ENCODE data around the gene SLC6A13.

SLC6A13 gene

GRCh38 chr12:213527-213932, 49.1 kb downstream of the SLC6A13 start:
- no peak for DNase-seq

- no peak for DNase-seq
Observed at GRCh38 chr12:212715-213526, 49.7 kb downstream of the SLC6A13 start.

- no peak for DNase-seq
Observed at GRCh38 chr12:212415-212714, 50.3 kb downstream of the SLC6A13 start.

GRCh38 chr12:211639-212414, 50.8 kb downstream of the SLC6A13 start:
- DNase-seq: no peak

- DNase-seq: no peak
Observed at GRCh38 chr12:211142-211465, 51.5 kb downstream of the SLC6A13 start.

- DNase-seq: no peak
Observed at GRCh38 chr12:210277-211141, 52.1 kb downstream of the SLC6A13 start.

GRCh38 chr12:209851-210250, 52.8 kb downstream of the SLC6A13 start:
- no peak for DNase-seq

GRCh38 chr12:209246-209645, 53.4 kb downstream of the SLC6A13 start:
- no peak for DNase-seq

- DNase-seq: no peak
Observed at GRCh38 chr12:208813-209212, 53.8 kb downstream of the SLC6A13 start.

GRCh38 chr12:207804-208203, 54.8 kb downstream of the SLC6A13 start:
- DNase-seq: no peak

- DNase-seq: no peak
Observed at GRCh38 chr12:206746-207440, 55.7 kb downstream of the SLC6A13 start.

- no peak for DNase-seq
Observed at GRCh38 chr12:205026-205425, 57.6 kb downstream of the SLC6A13 start.

- DNase-seq: no peak
Observed at GRCh38 chr12:204261-204678, 58.4 kb downstream of the SLC6A13 start.

GRCh38 chr12:203462-204260, 59.0 kb downstream of the SLC6A13 start:
- DNase-seq: no peak

- DNase-seq: no peak
Observed at GRCh38 chr12:203074-203461, 59.6 kb downstream of the SLC6A13 start.

GRCh38 chr12:202081-202731, 60.4 kb downstream of the SLC6A13 start:
- DNase-seq: no peak

- no peak for DNase-seq
Observed at GRCh38 chr12:201361-201760, 61.3 kb downstream of the SLC6A13 start.

GRCh38 chr12:198705-199104, 63.9 kb downstream of the SLC6A13 start:
- no peak for DNase-seq

GRCh38 chr12:197911-198695, 64.5 kb downstream of the SLC6A13 start:
- DNase-seq: no peak

GRCh38 chr12:197347-197746, 65.3 kb downstream of the SLC6A13 start:
- DNase-seq: no peak

- no peak for DNase-seq
Observed at GRCh38 chr12:196436-196835, 66.2 kb downstream of the SLC6A13 start.
